ENCODE data around the gene OLFML1.

DNA sequence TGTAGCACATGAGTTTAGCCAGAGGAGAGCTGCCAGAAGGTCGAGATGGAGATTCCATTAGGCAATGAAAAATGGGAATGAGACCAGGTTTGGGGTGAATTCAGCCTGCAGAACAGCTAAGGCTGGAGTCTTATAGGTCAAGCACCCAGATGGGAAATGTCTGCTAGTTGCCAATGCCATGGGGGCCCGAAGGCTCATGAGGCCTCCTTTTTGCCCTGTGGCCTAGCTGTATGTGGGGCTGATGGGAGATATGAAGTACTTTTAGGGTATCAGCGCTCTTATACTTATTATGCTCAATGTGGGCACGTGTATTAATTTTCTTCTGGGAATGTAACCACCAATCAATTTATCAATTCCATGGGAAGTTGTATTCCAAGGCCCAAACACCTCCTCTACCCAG lies 37.2 kb downstream of the OLFML1 start:
- TF ChIP-seq POLR2A (IDR thresholded peaks at IDR 0.05): no peak
- TF ChIP-seq, protein P1, sequence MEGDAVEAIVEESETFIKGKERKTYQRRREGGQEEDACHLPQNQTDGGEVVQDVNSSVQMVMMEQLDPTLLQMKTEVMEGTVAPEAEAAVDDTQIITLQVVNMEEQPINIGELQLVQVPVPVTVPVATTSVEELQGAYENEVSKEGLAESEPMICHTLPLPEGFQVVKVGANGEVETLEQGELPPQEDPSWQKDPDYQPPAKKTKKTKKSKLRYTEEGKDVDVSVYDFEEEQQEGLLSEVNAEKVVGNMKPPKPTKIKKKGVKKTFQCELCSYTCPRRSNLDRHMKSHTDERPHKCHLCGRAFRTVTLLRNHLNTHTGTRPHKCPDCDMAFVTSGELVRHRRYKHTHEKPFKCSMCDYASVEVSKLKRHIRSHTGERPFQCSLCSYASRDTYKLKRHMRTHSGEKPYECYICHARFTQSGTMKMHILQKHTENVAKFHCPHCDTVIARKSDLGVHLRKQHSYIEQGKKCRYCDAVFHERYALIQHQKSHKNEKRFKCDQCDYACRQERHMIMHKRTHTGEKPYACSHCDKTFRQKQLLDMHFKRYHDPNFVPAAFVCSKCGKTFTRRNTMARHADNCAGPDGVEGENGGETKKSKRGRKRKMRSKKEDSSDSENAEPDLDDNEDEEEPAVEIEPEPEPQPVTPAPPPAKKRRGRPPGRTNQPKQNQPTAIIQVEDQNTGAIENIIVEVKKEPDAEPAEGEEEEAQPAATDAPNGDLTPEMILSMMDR (IDR thresholded peaks at IDR 0.05): no peak

Data from uterus (tissue), 2 donors.